DMS53 (cell line): ENCODE data around the gene OR2T5.
A peak's percentile ranks its signal among the peaks of the same experiment; 100 is the strongest.
"Not testable (repeated sequence)": the region's sequence is repeated elsewhere in the genome, so short reads cannot be mapped to it uniquely, and the experiment has no call there.

Experiments
- DNase-seq: peaks from one replicate; lab custom pipeline; 2025; lab: John Stamatoyannopoulos, UW

Gene OR2T5, protein sequence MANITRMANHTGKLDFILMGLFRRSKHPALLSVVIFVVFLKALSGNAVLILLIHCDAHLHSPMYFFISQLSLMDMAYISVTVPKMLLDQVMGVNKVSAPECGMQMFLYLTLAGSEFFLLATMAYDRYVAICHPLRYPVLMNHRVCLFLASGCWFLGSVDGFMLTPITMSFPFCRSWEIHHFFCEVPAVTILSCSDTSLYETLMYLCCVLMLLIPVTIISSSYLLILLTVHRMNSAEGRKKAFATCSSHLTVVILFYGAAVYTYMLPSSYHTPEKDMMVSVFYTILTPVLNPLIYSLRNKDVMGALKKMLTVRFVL

DNA sequence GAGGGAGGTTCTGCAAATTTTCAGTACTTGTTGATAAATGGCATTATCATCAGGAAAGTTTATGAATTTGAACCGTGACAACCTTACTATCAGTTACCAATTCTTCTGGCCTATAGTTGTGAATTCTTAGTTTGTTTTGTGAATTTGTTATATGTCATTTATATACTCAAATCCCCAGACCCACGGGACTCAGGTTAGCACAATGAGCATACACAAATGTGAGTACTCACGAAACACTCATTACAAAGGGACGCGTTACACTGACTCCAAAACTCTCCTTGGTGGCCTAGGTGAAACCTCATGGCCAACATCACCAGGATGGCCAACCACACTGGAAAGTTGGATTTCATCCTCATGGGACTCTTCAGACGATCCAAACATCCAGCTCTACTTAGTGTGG is at the start of gene OR2T5:
Gene OR2T5 (plus strand): TSS at position 301 of the 400 bp plus-strand sequence. CDS start 0 bp downstream, at position 301.
- DNase-seq = not testable (repeated sequence)

DNA sequence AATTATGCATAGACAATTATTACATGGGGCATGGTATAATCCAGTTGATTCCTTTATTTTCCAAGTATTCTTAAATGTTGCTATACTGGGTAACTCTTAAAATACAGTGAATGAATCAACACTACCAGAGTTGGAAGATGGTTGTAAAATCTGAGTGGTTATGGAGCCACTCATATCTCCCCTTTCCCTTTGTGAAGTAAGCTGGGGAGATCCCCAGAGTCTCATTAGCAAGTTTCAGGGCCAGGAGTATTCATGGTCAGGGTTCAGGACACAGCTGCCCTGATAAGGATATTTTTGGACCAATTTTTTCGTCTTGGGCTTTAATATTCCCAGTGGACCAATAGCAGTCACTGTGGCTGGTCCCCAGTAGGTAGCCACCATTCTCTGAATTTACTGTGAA is 49.7 kb upstream of the OR2T5 start:
- not testable (repeated sequence) for DNase-seq

DNA sequence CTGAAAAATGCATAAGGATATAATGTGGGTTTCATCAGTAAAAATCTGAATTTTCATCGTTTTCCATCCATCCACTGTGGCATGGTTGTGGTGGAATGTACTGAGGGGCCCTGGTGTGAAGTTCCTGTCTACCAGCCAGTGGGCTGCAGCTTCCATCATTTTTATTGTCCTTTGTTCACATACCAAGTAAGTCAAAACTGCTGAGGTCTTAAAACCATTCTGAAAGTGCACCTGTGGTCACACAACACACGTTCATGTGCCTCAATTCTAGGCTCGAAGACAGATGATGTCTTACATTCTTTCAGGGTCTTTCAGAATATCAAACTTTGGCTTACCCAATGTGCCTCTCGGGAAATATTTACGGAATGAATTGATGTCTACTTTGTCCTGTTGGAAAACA is 49.1 kb upstream of the OR2T5 start:
- not testable (repeated sequence) for DNase-seq

DNA sequence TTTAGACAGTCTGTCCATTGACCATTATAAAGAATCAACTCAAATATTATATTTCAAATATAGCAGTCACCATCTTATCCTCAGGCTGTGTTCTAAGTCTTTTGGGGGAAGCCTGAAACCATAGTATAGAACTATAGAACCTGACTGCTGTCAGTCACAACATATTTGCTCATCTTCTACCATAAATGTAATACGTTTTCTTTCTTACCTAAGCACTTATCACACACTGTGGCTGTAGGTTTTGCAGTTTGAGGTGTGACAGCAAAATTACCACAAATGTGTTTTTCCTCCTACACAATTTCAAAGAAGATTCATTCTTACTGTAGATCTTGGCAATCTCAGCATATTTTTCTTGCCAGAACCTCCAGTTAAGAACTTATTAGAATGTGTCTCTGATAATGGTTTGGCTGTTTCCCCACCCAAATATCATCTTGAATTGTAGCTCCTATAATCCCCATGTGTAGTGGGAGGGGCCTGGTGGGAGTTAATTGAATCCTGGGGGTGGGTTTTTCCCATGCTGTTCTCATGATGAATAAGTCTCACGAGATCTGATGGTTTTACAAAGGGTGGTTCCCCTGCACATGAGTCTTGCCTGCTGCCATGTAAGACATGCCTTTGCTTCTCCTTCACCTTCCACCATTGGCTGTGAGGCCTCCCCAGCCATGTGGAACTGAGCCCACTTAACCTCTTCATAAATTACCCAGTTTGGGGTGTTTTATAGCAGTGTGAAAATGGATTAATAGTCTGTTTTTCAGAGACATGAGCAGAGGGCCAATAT is 45.7 kb upstream of the OR2T5 start:
- not testable (repeated sequence) for DNase-seq

DNA sequence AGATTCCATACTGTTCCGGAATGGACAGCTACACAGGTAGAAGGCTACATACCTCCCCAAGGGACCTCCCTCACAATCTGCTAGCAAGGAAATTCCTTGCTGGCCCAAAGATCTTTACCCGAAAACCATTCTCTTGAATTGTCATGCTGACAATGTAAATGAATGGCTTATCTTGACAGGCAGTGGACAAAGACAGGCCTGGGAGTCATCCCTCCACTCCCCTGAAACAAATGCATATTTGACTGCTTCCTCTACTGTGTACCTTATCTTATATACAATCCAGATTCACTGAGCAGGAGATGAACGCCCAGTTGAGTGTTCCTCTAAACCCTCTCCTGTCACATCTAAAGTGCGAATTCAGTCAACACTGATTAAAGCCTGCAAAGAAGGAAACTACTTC is 43.8 kb upstream of the OR2T5 start:
- DNase-seq = not testable (repeated sequence)

DNA sequence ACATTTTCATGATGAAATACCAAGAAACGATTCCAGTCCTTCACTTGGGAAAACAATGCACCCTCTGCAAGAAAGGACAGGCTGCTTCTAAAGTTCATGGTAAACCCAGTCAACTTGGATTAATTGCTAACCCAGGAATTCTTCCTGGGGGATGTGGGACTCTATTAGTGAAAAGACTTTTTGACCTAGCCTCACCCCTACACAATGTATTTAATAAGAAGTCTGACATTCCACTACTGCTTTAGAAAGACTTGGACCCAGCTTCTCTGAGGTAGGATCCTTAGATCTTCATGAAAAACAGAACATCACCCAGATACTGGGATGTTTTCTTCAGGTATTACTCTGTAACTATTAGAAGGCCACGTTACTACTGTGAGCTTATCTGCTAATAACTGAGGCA is 43.0 kb upstream of the OR2T5 start, which contains the start of gene OR2T2:
Gene OR2T2 (plus strand): TSS at position 239 of the 400 bp plus-strand sequence. CDS start 7,161 bp downstream, outside the sequence.
- not testable (repeated sequence) for DNase-seq

DNA sequence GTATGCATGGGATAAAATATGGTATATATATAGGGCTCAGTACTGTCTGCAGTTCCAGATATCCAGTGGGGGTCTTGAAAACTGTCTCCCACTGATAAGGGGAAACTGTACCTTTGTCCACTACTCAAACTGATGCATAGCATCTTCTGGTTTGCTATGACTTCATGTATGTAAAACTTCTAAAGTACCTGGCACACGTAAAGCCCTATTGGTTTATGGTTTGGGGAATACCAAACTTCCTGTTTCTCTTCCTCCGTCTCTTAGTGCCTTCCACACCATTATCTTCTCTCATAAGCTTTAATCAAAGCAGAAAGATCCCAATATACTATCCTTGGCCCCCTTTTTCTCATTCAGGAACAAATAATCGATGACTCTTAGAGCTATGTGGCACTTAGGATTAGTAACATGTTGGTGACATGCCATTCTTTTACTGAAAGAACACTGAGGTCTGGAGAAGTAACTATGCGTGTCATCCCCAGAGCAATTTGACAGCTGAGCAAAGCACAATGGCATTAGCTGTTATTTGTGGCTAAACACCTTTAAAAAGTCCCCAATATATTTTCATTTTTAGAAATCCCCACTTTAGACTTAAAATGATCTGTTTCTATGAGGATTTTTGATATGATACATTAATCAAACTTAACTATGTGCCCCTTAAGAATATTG is 39.8 kb upstream of the OR2T5 start:
- DNase-seq = not testable (repeated sequence)

DNA sequence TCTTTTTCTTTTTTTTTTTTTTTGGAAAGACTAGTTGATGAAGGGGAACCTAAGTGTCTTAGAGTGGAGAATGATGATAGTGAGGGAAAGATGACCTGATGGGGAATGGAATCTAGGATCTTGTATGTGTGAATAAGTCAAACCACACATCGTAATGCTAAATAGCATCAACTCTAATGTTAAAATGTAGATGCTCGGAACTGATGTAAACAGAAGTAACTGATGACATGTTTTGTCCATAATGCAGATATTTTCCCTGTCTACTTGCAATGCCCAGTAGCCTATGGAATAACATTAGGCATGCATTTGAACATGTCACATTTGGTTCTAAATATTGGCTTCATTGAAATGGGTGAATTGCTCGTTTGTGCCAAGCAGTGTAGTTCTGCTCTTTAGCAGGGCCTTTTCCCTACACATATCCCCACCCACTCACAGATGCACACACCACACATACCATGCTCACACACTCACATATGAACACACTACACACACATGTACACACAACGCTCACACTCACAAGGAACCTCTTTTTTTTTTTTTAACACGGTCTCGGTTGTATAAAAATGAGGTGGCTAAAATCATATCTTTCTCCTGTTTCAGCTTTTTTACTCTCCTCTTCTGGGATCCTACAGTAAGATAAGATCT is 38.4 kb upstream of the OR2T5 start:
- not testable (repeated sequence) for DNase-seq

DNA sequence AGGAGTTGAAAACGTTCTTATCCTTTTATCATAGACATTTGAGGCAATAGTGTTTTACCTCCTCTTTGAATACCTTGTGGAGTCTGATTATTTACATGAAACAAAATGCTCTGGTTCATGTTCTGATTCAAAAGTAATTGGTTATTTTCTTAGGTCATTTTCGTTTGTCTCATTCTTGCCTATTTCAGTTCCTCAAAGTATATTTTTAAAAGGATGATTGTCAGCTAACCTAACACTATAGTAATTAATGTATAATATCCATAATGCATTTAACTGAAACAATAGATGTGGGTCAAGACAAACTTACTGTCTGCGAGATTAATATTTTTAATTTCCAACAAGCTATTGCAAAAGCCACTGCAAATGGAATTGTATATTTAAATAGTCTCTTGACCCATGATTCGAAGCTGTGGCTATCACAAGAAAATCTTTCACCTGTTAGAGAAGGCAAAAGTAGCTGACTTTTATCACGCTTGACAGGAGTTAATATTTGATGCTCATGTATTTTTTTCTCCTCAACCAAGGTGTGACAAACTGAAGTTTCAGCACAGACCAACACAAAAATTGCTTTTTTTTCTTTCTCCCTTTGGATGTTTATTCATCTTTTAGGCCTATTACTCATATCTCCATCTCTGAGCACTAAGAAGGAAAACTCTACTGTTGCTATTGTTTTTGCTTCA is 37.8 kb upstream of the OR2T5 start:
- not testable (repeated sequence) for DNase-seq

DNA sequence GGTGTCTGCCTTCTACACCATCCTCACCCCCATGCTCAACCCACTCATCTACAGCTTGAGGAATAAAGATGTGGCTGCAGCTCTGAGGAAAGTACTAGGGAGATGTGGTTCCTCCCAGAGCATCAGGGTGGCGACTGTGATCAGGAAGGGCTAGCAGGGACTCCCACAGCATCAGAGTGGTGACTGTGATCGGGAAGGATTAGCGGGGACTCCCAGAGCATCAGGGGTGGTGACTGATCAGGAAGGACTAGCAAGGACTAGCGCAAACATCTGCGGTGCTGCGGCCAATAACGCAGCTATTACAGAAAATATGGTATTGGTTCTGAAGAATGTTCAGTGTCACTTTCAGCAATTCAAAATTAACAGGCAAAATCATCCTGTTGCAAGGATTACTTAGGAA is 34.8 kb upstream of the OR2T5 start:
- DNase-seq = not testable (repeated sequence)

DNA sequence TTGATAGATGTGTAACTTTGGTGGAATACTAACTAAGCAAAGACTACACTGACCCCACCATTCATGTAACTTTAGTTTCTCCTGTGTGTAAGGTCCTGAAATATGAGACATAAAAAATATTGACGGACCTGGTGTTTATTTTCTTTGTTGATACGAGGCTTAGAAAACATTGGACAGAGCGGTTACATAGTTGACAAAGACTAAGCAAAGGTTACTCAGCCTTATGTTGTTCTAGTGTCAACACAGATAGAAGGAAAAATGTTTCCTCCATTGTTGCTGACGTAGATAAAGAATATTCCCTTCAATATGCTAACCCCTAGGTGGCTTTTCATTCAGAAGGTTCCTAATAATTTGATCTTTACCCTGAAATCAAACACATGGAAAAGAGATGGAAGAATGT is 33.3 kb upstream of the OR2T5 start:
- DNase-seq = peak; percentile 65

DNA sequence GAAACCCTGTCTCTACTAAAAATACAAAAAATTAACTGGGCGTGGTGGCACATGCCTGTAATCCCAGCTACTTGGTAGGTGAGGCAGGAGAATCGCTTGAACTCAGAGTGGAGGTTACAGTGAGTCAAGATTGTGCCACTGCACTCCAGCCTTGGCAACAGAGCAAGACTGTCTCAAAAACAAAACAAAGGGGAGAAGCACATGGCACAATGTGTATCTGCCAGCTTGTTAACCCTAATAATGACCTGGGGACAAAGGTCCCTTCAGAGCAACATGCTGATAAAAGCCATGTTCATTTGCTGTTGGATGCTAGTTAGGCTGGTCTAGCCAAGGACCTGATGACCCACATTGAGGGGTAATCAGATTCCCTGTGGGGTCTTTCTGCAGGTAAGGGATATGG is 31.8 kb upstream of the OR2T5 start:
- DNase-seq = not testable (repeated sequence)

DNA sequence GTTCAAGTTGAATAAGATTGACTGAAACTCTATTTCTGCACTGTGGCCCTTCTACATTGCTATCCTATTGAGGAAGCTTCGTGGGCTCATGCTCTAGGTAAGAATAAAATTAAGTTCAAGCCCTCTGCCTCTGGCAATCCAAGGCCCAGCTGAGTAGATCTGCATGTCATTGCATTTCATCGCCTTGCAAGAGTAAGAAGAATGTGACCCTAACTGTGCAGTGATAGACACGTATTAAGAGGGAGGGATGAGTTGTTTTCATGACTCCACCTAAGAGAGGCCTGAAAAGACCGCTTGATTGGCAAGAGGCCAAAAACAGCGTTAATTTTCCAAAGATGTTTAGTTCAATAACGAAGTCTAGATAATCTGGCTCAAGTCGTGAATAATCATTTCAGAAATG is 29.3 kb upstream of the OR2T5 start:
- not testable (repeated sequence) for DNase-seq

DNA sequence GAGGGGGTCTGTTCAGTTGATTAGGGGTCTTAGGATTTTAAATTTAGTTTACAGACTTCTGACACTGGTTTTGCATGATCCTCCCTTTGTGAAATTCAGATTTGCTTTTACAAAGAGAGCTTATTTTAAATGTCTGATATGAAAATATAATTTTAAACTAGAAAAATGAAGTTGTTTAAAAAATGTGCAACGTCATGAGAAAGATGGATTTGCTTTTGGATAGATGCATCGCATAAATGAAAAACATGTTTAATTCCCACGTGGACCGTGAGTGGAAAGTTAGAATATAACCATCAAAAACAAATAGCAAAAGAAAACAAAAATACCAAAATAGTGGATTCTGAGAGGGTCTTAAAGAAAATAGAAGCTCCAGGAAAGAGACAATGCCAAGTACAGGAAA is 17.2 kb upstream of the OR2T5 start:
- DNase-seq = no peak

DNA sequence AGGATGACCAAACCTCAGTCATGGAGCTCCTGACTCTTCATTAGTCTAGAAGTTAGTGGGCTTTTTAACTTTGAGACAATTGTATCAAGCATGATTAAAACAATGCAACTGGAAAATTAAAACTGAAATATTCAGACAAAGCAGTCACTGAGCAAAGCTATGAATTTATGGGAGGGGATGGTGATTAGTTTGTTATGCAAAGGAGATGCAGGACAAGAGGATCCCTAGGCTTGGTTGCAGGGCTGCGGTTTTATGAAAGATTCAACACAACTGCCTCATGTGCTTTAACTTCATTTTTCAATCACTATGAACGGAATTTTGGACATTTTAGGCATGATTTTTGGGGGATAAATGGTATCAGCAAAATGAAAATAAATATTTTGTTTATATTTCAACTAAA is 16.3 kb upstream of the OR2T5 start:
- DNase-seq = not testable (repeated sequence)

DNA sequence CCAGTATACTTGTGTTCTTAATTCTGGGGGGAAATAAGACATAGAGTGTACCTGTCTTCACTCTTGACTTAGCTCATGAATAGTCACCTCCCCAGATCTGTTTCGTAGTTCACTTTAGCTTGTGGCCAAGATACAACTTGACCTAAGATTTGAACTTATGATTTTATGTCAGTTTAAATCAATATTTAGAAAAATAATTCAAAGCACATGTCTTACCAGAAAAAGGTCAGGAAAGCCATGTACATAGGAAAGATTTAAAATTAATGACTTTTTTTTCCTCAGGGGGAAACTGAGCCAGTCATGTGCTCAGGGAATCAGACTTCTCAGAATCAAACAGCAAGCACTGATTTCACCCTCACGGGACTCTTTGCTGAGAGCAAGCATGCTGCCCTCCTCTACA is 15.3 kb upstream of the OR2T5 start, which contains the start of gene OR2T3:
Gene OR2T3 (plus strand): TSS at position 301 of the 400 bp plus-strand sequence. CDS start 0 bp downstream, at position 301.
- not testable (repeated sequence) for DNase-seq

DNA sequence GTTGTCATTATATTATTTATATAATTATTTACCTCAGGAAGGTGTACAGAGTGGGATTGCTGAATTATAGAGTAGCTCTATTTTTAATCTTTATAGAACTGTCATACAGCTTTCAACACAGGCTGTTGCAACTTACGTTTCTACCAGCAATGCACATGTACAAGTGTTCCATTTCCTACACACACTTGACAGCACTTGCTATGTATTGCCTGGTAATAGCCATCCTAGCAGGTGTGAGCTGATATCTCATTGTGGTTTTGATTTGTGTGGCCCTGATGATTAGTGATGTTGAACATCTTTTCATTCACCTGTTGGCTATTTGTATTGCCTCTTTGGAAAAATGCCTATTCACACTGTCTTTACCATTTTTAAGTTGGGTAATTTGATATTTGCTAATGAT is 12.7 kb upstream of the OR2T5 start:
- not testable (repeated sequence) for DNase-seq

DNA sequence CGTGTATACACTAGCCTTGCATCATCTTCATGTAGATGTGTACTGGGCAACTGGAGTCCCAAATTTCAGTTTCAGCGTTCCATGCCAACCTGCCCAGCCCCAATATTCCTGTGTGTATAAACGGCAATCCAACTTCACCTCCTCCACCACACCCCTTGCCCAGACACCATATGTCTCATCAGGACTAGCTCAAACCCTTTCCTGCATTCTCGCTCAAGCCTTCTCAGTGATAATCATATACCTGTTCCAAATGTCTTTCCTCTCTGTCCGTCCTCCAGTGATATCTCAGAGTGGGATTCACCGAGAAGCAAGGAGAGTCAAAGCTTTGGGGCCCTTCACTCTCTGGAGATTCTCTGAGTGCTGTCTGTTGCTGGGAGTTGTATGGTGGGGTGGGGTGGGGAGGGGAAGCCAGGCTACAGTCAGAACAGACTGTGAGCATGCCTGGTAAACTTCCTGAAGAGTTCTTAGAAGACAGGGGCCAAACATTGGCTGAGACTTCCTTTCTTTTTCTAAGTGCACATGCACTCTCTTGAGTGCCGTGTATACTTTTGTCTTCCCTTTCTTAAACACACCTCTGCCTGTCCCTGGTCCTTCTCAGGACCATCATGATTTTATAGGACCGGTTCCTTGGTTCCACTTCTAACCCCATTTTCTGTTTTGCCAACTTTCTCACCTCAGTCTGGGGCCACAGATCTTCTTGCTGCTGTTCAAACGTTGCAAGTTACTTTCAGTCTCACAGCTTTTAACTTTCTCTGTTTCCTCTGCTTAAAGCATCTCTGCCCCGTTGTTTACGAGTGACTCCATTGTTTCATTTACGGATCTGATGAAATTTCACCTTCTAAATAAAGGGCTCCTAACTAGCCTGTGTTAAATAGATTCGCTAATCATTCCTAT is 6.5 kb upstream of the OR2T5 start:
- DNase-seq = not testable (repeated sequence)

DNA sequence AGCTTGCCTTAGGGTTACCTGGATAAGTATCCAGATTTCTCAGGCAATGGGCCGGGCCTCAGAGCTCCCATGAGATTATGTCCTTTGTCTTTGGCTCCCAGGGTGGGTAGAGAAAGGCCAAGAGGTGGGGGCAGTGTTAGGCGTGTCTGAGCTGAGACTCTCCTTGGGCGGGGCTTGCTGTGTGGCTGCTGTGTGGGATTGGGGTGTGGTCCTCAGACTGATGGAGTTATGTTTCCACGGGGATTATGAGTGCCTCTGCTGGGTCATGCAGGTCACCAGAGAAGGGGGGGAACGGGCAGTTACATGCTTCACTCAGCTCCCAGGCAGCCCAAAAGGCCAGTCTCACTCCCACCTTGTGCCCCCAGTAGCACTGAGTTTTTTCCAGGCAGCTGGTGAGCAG is 8.3 kb downstream of the OR2T5 start:
- DNase-seq = not testable (repeated sequence)
